GM12801 (cell line): ENCODE measurements around the gene C22orf23.

Experiments
- CTCF ChIP-seq: IDR thresholded peaks from one replicate; pipeline ENCODE4 v1.5.1; 2011; ENCODE audit warnings: control low read depth; ENCODE audit not compliant: insufficient read length; ENCODE audit errors: extremely low read depth

C22orf23 gene

GRCh38 chr22:37953437-37954179 lies at the start of gene C22orf23, which contains the start of gene POLR2F:
TSS of gene C22orf23 (minus strand) at chr22:37953601. CDS start at chr22:37953149, 452 bp downstream.
TSS of gene POLR2F (plus strand) at chr22:37953699. CDS start at chr22:37953788, 89 bp downstream.
- no peak for TF ChIP-seq CTCF

GRCh38 chr22:37999640-38000272 lies 46.4 kb upstream of the C22orf23 start:
- TF ChIP-seq CTCF: no peak

GRCh38 chr22:37999236-37999635 lies 45.8 kb upstream of the C22orf23 start:
- TF ChIP-seq CTCF: no peak

GRCh38 chr22:37998543-37998942 lies 45.1 kb upstream of the C22orf23 start:
- TF ChIP-seq CTCF: no peak

GRCh38 chr22:37996515-37997246 lies 43.3 kb upstream of the C22orf23 start:
- TF ChIP-seq CTCF: no peak

- TF ChIP-seq CTCF: no peak
Observed at GRCh38 chr22:37996079-37996478, 42.7 kb upstream of the C22orf23 start.

- TF ChIP-seq CTCF: no peak
Observed at GRCh38 chr22:37995460-37995859, 42.1 kb upstream of the C22orf23 start.
